Panc1 (cell line): ENCODE results near the gene CDC25B. TPM values are rescaled to one million over a fixed set of nuclear protein-coding genes. Genes with fewer than 3 reads are reported as not detected.

Experiments used
- ATAC-seq: fragments of 200-7000 bp; cut with Tn5 transposase; 2 replicates; pipeline ENCODE4 v1.9.1; 2020; ENCODE audit warnings: mild to moderate bottlenecking, moderate library complexity
- BruUV-seq: library from RNA; stranded (reverse); fragments of 400-500 nt; replicated peaks from 2 replicates; lab custom pipeline; 2021; lab: Mats Ljungman, UMichigan
- CTCF ChIA-PET: fragments of 300-600 bp; sonication (Branson Sonifier 250); formaldehyde crosslinking; loops from one replicate; lab custom pipeline; 2022; ENCODE audit warnings: antibody characterized with exemption; lab: Charles Lee
- POLR2A ChIA-PET: fragments of 300-600 bp; sonication (Branson Sonifier 250); formaldehyde crosslinking; loops from one replicate; lab custom pipeline; 2022; ENCODE audit warnings: antibody characterized with exemption; lab: Charles Lee
- DNase-seq: peaks from one replicate; pipeline ENCODE4 v3.0.0-alpha.2; 2010; ENCODE audit warnings: low read depth, low spot score
- H3K27ac ChIP-seq: 2 replicates; pipeline ENCODE4 v1.5.1; 2011; ENCODE audit warnings: mild to moderate bottlenecking, low read length, inconsistent platforms
- H3K27me3 ChIP-seq: fragments of 200-500 bp; sonication (Bioruptor generic); 2 replicates; pipeline ENCODE4 v1.6.0; 2014; ENCODE audit warnings: low read length, inconsistent platforms; ENCODE audit not compliant: control insufficient read depth, insufficient read depth
- H3K36me3 ChIP-seq: fragments of 200-500 bp; sonication (Bioruptor generic); 2 replicates; pipeline ENCODE4 v1.5.1; 2014; ENCODE audit warnings: inconsistent platforms, mild to moderate bottlenecking, low read length, moderate library complexity; ENCODE audit not compliant: control insufficient read depth, insufficient read depth
- H3K4me1 ChIP-seq: 2 replicates; pipeline ENCODE4 v1.5.1; 2011; ENCODE audit warnings: inconsistent platforms, mild to moderate bottlenecking, low read length, moderate library complexity; ENCODE audit not compliant: control insufficient read depth, insufficient read depth
- H3K4me3 ChIP-seq, 2 experiments: 2 replicates each; pipeline ENCODE4 v1.5.1; 2011 to 2012; ENCODE audit warnings: low read depth in 2 of 2, low read length in 2 of 2, mild to moderate bottlenecking in 2 of 2, inconsistent platforms in 1 of 2, moderate library complexity in 1 of 2
- H3K9me3 ChIP-seq: fragments of 200-500 bp; sonication (Bioruptor generic); 2 replicates; pipeline ENCODE4 v1.5.1; 2014; ENCODE audit warnings: low read depth, mild to moderate bottlenecking, inconsistent platforms, low read length, moderate library complexity; ENCODE audit not compliant: control insufficient read depth, insufficient read depth
- CTCF ChIP-seq: fragments of 450-650 bp; IDR thresholded peaks from 2 replicates; pipeline ENCODE4 v1.5.1; 2017; ENCODE audit warnings: mild to moderate bottlenecking
- POLR2AphosphoS5 ChIP-seq: IDR thresholded peaks from 2 replicates; pipeline ENCODE4 v1.6.1; 2012; ENCODE audit warnings: mild to moderate bottlenecking, low read depth, low read length, moderate library complexity
- REST ChIP-seq, 2 experiments: IDR thresholded peaks; 2 replicates each; pipeline ENCODE4 v1.6.1; 2011 to 2012; ENCODE audit warnings: low read depth in 2 of 2, control low read depth in 1 of 2, low read length in 1 of 2, mild to moderate bottlenecking in 1 of 2, moderate library complexity in 1 of 2; ENCODE audit not compliant: insufficient read depth in 1 of 2
- SIN3A ChIP-seq: IDR thresholded peaks from 2 replicates; pipeline ENCODE4 v1.6.1; 2012; ENCODE audit warnings: low read depth, mild to moderate bottlenecking, low read length, moderate library complexity, borderline replicate concordance; ENCODE audit not compliant: insufficient read depth
- TCF7L2 ChIP-seq: IDR thresholded peaks from 2 replicates; pipeline ENCODE4 v1.6.1; 2011; ENCODE audit warnings: mild to moderate bottlenecking, low read depth, low read length, inconsistent platforms
- in situ Hi-C: cut with HindIII; loops from 2 replicates; pipeline ENCODE4 v1.10.0; 2016; ENCODE audit warnings: low sequenced_read_pairs, low pct_unique_long_range_greater_than_20kb
- intact Hi-C: fragments of 100-400 bp; cut with micrococcal nuclease; formaldehyde crosslinking; loops from one replicate; pipeline ENCODE4 v1.10.0; 2022; ENCODE audit not compliant: unreplicated experiment
- total RNA-seq: library from RNA; stranded (reverse); gene quantifications from one replicate; pipeline ENCODE4 v1.2.1, GENCODE V29; 2021; ENCODE audit not compliant: unreplicated experiment

CDC25B gene
- total RNA-seq, 1 experiment from 2014 or later: 170 TPM

GRCh38 chr20:3763671-3764601 lies 32.2 kb upstream of the CDC25B start:
- H3K9me3 ChIP-seq: no peaks in the 10 kb centered on the region
- H3K27me3 ChIP-seq: no peaks in the 10 kb centered on the region
- no peak overlapping the region for H3K4me3 ChIP-seq
- CTCF ChIA-PET: no interaction called here
- POLR2A ChIA-PET: no interaction called here
- no peak overlapping the region for H3K27ac ChIP-seq
- DNase-seq (no peak), ATAC-seq (no peak)
- TF ChIP-seq SIN3A (no peak), POLR2AphosphoS5 (no peak), TCF7L2 (no peak), CTCF (no peak), REST (IDR thresholded peaks at IDR 0.05; ENCODE audit: insufficient read depth in 1 of 2, low read depth in 2 of 2, low read length in 1 of 2) (no peak)
- H3K4me1 ChIP-seq: peaks cover 12% of the 10 kb centered on the region
- in situ Hi-C loops (no loop called here), intact Hi-C loops (no loop called here)
- no peaks in the 10 kb centered on the region; the same call in 1 of the 2 replicates for H3K36me3 ChIP-seq
- no TSS peak for BruUV-seq

- POLR2A ChIA-PET: no interaction called here
- intact Hi-C loops (loop anchor here (5.0 kb wide), 1 partner anchor 87 kb away; no protein-coding TSS in a partner anchor), in situ Hi-C loops (no loop called here)
- Histone ChIP-seq H3K9me3 (no peaks in the 10 kb centered on the region), H3K36me3 (no peaks in the 10 kb centered on the region; the same call in 1 of the 2 replicates), H3K4me1 (peaks cover 15% of the 10 kb centered on the region), H3K27me3 (no peaks in the 10 kb centered on the region), H3K4me3 (no peak overlapping the region), H3K27ac (no peak overlapping the region)
- no TSS peak for BruUV-seq
- no peak for ATAC-seq
- CTCF ChIA-PET: no interaction called here
- no peak for TF ChIP-seq CTCF
- TF ChIP-seq SIN3A: no peak
- no peak for TF ChIP-seq TCF7L2
- no peak for TF ChIP-seq POLR2AphosphoS5
- TF ChIP-seq REST (IDR thresholded peaks at IDR 0.05; ENCODE audit: insufficient read depth in 1 of 2, low read depth in 2 of 2, low read length in 1 of 2): no peak
- DNase-seq: no peak
Observed at GRCh38 chr20:3764659-3765058, 31.5 kb upstream of the CDC25B start.
